GM21423 (cell line): ENCODE data around the gene ALG14.
"Not testable (repeated sequence)": the region's sequence is repeated elsewhere in the genome, so short reads cannot be mapped to it uniquely, and the experiment has no call there.

Experiments
- ATAC-seq: cut with Tn5 transposase; IDR thresholded peaks from one replicate; pipeline ENCODE4 v1.9.1; 2021; ENCODE audit warnings: mild to moderate bottlenecking, moderate library complexity; ENCODE audit not compliant: unreplicated experiment

The ALG14 gene, protein sequence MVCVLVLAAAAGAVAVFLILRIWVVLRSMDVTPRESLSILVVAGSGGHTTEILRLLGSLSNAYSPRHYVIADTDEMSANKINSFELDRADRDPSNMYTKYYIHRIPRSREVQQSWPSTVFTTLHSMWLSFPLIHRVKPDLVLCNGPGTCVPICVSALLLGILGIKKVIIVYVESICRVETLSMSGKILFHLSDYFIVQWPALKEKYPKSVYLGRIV

DNA sequence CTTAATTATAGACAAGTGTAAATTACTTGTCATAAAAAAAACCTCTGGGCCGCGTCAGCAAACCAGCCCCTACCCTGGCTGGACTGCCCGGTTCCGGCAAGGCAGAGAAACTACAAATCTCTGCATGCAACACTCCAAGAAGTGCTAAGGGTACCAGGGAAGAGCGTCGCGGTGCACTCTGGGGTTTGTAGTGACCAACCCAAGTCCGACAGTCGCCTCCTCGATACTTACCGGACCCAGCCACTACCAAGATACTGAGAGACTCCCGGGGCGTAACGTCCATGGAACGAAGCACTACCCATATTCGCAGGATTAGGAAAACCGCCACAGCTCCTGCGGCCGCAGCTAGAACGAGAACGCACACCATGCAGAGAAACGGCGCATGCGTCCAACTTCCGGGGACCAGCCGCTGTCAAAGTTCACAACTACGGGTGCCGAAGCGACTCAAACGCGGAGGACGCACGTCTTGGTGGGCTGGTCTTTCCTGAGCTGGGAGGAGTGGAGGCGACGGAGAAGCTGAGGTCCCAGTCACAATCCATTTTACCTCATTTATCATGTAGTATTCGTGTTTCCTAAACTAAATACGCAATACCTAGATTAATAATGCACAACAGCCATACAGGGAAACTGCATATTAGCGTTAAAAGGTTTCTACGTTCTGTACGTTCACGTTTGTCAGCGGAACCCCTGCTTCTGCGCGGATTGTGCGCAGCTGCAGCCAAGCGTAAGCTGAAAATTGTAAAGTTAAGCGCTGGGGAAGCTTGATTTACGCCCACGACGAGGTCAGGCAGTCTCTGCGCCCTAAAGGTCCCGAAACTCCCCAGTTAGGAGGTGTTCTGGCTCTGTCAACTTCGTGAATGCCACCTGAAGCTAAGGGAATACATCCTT lies at the start of gene ALG14:
Gene ALG14 (minus strand): TSS at position 420 of the 888 bp plus-strand sequence. CDS start 53 bp downstream, at position 367.
- peak; percentile 97 for ATAC-seq

- ATAC-seq: no peak
These were observed 49.5 kb upstream of the ALG14 start for GRCh38 chr1:95122151-95122697.

DNA sequence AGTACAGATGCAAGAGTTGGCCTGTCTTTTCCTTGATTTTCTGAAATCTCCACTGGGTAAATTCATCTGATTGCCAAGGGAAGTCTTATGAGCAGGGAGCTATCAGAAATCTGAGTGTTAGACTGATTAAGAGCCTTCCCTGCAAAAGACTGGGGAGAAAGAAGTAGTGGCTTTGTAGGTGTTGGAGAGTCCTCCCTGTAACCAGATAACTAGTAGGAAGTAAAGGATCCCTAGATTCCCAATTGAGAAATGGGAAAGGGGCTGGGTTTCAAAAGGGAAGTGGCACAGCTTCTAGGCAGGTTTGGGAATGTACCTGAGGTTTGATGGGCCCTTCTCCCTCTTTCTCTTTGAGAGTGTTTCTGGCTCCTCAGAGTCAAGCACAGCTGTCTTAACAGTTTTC lies 46.5 kb upstream of the ALG14 start:
- ATAC-seq: no peak

GRCh38 chr1:95118710-95119109 lies 46.0 kb upstream of the ALG14 start:
- no peak for ATAC-seq

DNA sequence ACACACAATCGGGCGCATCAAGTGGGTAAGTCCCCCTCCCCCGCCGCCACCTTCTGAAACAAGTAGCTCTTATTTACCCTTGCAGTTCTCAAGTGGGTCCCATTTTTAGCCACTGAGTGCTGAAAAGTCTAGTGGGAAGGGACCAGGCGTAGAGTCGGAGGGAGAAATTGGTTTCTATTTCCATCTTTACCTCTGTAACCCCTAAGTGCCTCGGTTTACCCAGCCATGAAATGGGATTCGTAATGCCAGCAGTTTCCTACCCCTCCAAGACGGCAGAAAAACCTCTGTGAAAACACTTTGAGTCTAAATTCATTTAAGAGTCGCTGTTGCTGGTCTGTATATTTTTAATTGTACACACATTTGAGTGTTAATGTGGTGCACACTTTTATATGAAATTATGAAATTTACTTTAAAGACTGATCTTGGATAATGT lies 45.3 kb upstream of the ALG14 start:
- ATAC-seq: no peak

- peak; percentile 58 for ATAC-seq
These were observed 44.7 kb upstream of the ALG14 start, which contains the start of gene TLCD4 for GRCh38 chr1:95117207-95118066. Gene TLCD4 (plus strand): TSS chr1:95117355. CDS start chr1:95143902, 26,547 bp downstream.

DNA sequence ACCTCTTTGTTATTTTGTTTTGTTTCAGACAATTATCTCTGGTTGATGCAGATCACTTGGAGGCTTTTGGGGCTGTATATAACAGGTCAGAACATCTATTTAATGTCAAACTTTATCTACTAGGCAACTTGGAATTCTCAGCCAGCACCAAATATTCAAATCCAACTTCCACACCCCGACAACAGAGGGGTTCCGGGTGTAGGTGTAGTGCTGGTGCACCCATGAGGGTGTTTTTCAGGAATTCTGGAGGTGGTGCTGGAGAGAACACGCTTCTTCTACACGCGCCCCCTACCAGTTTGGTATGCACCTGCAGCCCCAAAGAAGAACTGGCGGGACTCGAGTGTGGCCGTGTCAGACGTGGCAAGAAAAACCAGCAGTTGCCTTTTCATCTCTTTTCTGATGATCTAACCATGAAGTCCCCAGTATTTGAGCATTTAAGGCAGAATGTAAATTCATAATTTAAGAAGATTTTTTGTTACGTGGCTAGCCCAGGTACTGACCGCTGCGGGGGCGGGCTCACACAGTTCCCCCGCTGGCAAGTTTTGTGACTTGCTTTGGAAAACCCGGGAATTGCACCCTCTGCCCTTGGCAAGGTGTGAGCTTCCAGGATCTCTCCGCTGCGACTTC lies 43.9 kb upstream of the ALG14 start:
- ATAC-seq: peak; percentile 63

- no peak for ATAC-seq
These were observed 43.0 kb upstream of the ALG14 start for GRCh38 chr1:95115708-95116137.

GRCh38 chr1:95113684-95114083 lies 40.9 kb upstream of the ALG14 start:
- ATAC-seq: no peak

DNA sequence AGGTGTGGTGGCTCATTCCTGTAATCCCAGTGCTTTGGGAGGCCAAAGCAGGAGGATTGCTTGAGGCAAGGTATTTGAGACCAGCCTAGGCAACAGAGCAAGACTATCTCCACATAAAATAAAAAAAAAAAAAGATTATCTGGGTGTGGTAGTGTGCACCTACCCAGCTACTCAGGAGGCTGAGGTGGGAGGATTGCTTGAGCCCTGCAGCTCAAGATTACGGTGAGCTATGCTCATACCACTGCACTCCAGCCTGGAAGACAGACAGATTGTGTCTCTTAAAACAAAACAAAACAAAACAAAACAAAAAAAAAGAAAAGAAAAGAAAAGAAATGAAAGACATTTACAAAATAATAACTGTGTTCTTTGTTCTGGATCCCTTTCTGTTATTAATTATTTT lies 38.3 kb upstream of the ALG14 start:
- no peak for ATAC-seq

- no peak for ATAC-seq
These were observed 36.0 kb upstream of the ALG14 start for GRCh38 chr1:95108792-95109191.

GRCh38 chr1:95098196-95098595 lies 25.4 kb upstream of the ALG14 start:
- no peak for ATAC-seq

GRCh38 chr1:95097426-95097825 lies 24.7 kb upstream of the ALG14 start:
- ATAC-seq: no peak

GRCh38 chr1:95096218-95096841 lies 23.6 kb upstream of the ALG14 start:
- no peak for ATAC-seq

DNA sequence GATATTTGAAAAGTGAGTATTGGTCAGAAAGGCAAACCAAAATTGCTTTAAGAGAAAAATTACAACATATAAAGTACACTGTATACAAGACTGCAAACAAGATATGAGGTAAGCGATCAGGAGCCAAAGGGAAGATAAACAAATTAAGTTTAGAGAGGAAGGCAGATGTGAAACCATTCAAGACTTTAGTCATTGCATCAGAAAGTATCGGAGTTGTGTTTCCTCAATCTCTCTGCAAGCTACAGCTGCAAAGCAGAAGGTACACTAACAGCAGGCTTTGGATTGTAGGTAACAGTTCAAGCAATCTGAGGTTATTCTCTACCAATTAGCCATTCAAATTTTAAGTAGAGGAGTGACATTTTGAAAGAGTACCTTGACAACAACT lies 23.1 kb upstream of the ALG14 start:
- ATAC-seq: no peak

GRCh38 chr1:95094923-95095322 lies 22.2 kb upstream of the ALG14 start:
- no peak for ATAC-seq

GRCh38 chr1:95093296-95093695 lies 20.5 kb upstream of the ALG14 start:
- ATAC-seq: no peak

DNA sequence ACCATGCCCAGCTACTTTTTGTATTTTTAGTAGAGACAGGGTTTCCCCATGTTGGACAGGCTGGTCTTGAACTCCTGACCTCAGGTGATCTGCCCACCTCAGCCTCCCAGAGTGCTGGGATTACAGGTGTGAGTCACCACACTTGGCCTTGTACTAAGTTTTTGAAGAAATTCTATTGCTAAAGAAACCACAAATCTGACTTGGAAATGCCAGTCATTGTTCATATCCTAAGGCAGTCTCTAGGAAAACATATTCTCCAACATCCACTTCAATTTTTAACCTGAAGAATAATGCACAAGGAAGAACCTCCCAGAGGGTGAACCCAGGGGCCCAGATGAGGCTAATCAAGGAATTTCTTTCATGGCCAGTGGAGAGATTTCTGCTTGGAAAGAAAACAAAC lies 20.1 kb upstream of the ALG14 start:
- ATAC-seq: not testable (repeated sequence)

- ATAC-seq: not testable (repeated sequence)
These were observed 18.5 kb upstream of the ALG14 start for GRCh38 chr1:95091290-95091689.
